Chondrocyte (in vitro differentiated cells): Measurements from ENCODE around the gene HIBCH. TPM values are rescaled to one million over a fixed set of nuclear protein-coding genes. Genes with fewer than 3 reads are reported as not detected.

Experiments used
- DNase-seq: peaks from one replicate; pipeline ENCODE4 v3.0.0; 2021; ENCODE audit warnings: mixed read lengths, low spot score
- H3K27ac Mint-ChIP-seq: one replicate; pipeline ENCODE4 v1.8.0; 2021; ENCODE audit warnings: mild to moderate bottlenecking, moderate library complexity, mixed read lengths; ENCODE audit not compliant: unreplicated experiment
- H3K27me3 Mint-ChIP-seq: 2 replicates; pipeline ENCODE4 v1.8.0; 2021; ENCODE audit warnings: low read depth, mixed read lengths
- H3K36me3 Mint-ChIP-seq: 2 replicates; pipeline ENCODE4 v1.8.0; 2021; ENCODE audit warnings: low read depth, mixed read lengths
- H3K4me1 Mint-ChIP-seq: 2 replicates; pipeline ENCODE4 v1.8.0; 2021; ENCODE audit warnings: low read depth, mild to moderate bottlenecking, mixed read lengths
- H3K4me3 Mint-ChIP-seq: one replicate; pipeline ENCODE4 v1.8.0; 2021; ENCODE audit warnings: mild to moderate bottlenecking, moderate library complexity, mixed read lengths; ENCODE audit not compliant: unreplicated experiment
- H3K9me3 Mint-ChIP-seq: 2 replicates; pipeline ENCODE4 v1.8.0; 2021; ENCODE audit warnings: low read depth, mixed read lengths
- total RNA-seq: library from RNA; stranded (reverse); gene quantifications from 3 replicates; pipeline ENCODE4 v1.2.1, GENCODE V29; 2021
- TF ChIP-seq, protein P1 (sequence below): fragments of 200-600 bp; sonication (generic); IDR thresholded peaks from 2 replicates; pipeline ENCODE4 v1.5.0; 2021; ENCODE audit warnings: antibody characterized with exemption, mild to moderate bottlenecking, moderate library complexity

The HIBCH gene
- total RNA-seq, 1 donor from 2014 or later, result 19.1 TPM

- Mint-ChIP-seq H3K4me3 (no peak overlapping the region), H3K36me3 (no peaks in the 10 kb centered on the region), H3K27ac (no peak overlapping the region), H3K9me3 (no peaks in the 10 kb centered on the region), H3K27me3 (no peaks in the 10 kb centered on the region), H3K4me1 (peaks cover 4% of the 10 kb centered on the region)
- TF ChIP-seq, protein P1, sequence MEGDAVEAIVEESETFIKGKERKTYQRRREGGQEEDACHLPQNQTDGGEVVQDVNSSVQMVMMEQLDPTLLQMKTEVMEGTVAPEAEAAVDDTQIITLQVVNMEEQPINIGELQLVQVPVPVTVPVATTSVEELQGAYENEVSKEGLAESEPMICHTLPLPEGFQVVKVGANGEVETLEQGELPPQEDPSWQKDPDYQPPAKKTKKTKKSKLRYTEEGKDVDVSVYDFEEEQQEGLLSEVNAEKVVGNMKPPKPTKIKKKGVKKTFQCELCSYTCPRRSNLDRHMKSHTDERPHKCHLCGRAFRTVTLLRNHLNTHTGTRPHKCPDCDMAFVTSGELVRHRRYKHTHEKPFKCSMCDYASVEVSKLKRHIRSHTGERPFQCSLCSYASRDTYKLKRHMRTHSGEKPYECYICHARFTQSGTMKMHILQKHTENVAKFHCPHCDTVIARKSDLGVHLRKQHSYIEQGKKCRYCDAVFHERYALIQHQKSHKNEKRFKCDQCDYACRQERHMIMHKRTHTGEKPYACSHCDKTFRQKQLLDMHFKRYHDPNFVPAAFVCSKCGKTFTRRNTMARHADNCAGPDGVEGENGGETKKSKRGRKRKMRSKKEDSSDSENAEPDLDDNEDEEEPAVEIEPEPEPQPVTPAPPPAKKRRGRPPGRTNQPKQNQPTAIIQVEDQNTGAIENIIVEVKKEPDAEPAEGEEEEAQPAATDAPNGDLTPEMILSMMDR, result no peak
- no peak for DNase-seq
Measured at GRCh38 chr2:190185380-190185779, 134.2 kb downstream of the HIBCH start.

- no peaks in the 10 kb centered on the region for H3K9me3 Mint-ChIP-seq
- H3K27me3 Mint-ChIP-seq, result no peaks in the 10 kb centered on the region
- no peak overlapping the region for H3K4me3 Mint-ChIP-seq
- H3K36me3 Mint-ChIP-seq, result no peaks in the 10 kb centered on the region
- DNase-seq, result no peak
- no peak overlapping the region for H3K27ac Mint-ChIP-seq
- TF ChIP-seq, protein P1, result no peak
- H3K4me1 Mint-ChIP-seq, result peaks cover 9% of the 10 kb centered on the region
Measured at GRCh38 chr2:190184460-190184859, 135.2 kb downstream of the HIBCH start.

DNA sequence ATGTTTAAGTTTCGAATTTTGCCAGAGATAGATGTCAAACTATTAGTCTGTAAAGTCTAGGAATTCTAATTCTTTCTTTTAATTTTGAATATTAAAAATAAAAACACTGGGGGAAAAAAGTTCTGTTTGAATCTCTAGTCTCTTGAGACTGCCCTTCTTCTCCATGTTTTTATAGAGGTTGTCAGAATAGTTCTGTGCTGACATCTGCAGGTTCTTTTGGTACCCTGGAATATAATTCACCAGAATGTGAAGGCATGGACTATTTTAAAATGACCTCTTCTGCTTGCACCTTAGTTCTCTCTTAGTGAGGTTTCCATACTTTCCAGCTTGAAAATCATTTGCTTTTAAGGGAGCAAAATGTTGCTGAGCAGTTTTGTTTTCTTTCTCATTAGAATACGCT is 136.1 kb downstream of the HIBCH start:
- Mint-ChIP-seq H3K27ac (no peak overlapping the region), H3K36me3 (no peaks in the 10 kb centered on the region), H3K9me3 (no peaks in the 10 kb centered on the region), H3K4me1 (peaks cover 9% of the 10 kb centered on the region), H3K27me3 (no peaks in the 10 kb centered on the region), H3K4me3 (no peak overlapping the region)
- TF ChIP-seq, protein P1, result peak; percentile 39
- DNase-seq, result no peak

DNA sequence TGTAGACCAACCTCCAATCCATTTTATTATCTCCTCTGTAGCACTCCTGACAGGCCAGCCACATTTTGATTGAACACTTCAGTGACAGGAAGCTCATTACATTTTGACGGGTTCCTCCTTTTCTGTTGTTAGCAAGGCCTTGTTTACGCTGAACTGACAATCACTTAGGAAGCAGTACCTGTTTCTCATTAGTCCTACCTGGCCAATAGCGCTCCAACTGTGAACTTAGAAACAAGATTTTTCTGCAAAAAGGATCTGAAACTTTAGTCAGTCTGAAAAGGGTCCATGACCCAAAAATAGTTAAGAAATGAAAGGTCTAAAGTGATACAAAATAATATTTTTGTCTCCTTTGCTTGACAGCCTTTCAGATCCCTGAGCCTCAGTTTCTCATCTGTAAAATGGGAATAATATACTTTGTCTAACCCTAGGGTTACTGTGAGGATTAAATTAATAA is 137.5 kb downstream of the HIBCH start:
- H3K27me3 Mint-ChIP-seq, result no peaks in the 10 kb centered on the region
- H3K4me1 Mint-ChIP-seq, result peaks cover 9% of the 10 kb centered on the region
- TF ChIP-seq, protein P1, result no peak
- H3K4me3 Mint-ChIP-seq, result no peak overlapping the region
- no peak for DNase-seq
- no peak overlapping the region for H3K27ac Mint-ChIP-seq
- no peaks in the 10 kb centered on the region for H3K36me3 Mint-ChIP-seq
- H3K9me3 Mint-ChIP-seq, result no peaks in the 10 kb centered on the region

GRCh38 chr2:190181123-190181669 is 138.4 kb downstream of the HIBCH start:
- DNase-seq, result no peak
- Mint-ChIP-seq H3K27ac (peak overlapping the region; percentile 55), H3K4me1 (peaks cover 9% of the 10 kb centered on the region), H3K9me3 (no peaks in the 10 kb centered on the region), H3K36me3 (no peaks in the 10 kb centered on the region), H3K27me3 (no peaks in the 10 kb centered on the region), H3K4me3 (peak overlapping the region; percentile 64)
- TF ChIP-seq, protein P1, result no peak
